ENCODE measurements around the gene PTPN3.

The PTPN3 gene

GRCh38 chr9:109475526-109475925, 22.6 kb downstream of the PTPN3 start:
- no peak for DNase-seq

- no peak for DNase-seq
Observed at GRCh38 chr9:109474944-109475343, 23.2 kb downstream of the PTPN3 start.

DNA sequence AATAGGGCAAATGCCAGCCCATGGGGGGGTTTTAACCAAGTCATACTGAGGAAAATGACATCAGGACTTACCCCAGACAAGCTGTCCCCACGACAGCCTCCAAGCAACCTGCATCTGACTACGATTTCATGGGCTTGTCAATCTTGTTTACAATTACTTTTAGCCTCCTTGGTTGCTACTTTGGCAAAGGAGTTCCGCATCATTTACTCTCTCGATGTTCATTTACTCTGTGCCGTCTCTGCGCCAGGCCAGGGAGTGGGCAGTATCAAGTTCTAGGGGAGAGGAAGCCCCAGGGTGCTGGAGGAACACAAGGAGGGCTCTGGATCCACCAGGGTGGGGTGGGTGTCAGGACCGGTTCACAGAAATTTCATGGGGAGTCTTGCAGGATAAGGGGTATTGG, 23.9 kb downstream of the PTPN3 start:
- DNase-seq = no peak

- DNase-seq = no peak
Observed at GRCh38 chr9:109473329-109473728, 24.8 kb downstream of the PTPN3 start.

DNA sequence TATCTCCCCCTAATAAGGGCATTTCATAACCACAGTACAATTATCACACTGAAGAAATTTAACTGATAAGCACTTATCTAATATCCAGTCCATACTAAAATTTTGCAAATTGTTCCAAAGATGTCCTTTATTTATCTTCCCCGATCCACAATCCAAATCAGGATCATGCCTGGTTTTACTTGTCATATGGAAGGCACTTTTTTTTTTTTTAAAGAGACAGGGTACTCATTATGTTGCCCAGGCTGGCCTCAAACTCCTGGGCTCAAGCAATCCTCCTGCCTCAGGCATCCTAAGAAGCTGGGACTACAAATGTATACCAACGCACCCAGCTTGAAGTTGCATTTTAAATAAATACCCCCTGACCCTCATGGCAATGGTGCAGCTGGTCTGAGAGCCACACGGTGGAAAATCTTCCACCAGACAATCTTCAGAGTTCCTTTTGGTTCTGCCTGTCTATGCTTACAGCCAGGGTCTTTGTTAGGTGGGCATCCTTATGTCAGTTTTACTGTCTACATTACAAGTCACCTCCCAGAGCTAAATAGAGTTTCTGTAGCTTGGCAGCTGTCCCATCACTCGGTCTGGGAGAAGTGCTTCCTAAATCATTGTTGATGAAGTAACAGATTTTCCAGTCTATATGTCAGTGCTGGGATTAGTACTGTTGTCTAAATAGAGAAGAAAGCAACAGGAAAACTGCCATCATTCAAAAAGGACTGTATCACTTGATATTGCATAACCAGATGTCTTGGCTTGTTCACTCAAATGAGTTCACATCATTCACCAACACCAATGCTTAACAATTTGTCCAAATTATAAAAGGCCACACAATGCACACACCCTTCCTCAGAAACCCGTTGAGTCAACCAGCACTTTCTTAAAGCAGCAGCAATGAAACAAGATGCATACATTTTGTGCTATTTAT, 26.4 kb downstream of the PTPN3 start:
- no peak for DNase-seq

DNA sequence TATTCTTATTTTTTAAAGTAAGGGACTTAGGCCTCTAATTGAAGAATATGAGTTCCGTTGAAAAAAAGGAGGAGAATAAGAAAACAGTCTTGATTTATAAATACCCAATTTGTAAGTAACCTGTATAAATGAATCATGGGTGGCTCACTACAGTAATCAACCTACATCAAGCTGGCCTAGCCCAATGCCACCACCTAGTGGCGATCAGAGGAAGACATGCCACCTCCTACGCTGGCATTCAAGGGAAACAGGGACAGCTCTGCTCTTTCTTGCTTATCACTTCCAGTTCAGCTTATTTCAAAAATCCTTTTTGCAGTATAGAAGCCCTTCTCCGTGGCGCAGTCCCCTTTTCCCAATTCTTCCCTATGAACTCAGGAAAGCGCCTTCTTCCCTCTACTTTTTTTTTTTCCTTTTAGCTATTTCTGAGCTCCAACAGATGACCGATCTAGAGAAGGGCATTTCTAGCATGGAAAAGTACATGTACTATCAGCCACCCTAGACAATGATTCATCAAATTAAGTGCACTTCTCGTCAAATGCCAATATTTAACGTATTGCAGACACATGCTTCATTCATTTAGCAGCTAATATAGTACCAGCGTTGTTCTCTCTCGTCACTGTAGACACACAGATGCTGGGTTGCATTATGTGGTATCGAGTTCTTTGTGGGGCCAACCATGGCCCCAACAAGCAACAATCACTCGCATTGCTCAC, 28.3 kb downstream of the PTPN3 start:
- peak; percentile 45 for DNase-seq

DNA sequence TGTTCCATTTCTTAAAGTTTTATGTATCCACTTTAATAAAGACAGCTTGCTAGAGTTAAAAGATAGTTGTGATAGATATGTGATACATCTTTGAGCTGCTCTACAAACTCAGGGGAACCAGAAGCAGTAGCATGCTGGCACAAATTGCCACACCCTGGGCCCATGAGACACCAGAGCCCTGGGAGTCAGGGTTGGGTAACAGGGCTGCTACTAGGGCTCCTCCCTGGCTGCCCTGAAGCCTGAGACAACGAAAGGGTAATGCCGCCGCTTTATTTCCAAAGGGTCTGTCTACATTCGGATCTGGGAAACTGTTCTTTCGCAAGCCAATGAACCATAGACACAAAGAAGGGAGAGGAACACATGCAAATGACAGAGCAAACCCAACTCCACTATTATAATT, 29.2 kb downstream of the PTPN3 start:
- no peak for DNase-seq

DNA sequence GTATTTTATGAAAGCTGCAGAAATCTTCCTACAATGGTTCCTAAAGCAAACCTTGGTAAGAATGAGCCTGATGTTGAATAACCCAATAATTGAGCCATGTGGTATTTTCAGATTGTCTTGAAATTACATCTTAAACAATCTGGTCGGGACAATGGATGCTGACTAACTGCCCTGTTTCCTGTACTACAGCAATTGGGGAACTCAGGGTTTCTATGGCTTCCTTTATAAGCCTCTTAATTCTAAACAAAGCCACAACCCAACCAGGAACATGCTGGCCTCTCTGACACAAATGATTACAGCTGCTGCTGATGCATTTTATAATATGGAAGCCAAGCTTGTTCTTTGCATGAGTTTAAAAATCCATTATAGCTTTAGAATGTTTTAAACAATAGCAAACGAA, 30.2 kb downstream of the PTPN3 start:
- DNase-seq = no peak

- no peak for DNase-seq
Observed at GRCh38 chr9:109466623-109467590, 31.2 kb downstream of the PTPN3 start.

DNA sequence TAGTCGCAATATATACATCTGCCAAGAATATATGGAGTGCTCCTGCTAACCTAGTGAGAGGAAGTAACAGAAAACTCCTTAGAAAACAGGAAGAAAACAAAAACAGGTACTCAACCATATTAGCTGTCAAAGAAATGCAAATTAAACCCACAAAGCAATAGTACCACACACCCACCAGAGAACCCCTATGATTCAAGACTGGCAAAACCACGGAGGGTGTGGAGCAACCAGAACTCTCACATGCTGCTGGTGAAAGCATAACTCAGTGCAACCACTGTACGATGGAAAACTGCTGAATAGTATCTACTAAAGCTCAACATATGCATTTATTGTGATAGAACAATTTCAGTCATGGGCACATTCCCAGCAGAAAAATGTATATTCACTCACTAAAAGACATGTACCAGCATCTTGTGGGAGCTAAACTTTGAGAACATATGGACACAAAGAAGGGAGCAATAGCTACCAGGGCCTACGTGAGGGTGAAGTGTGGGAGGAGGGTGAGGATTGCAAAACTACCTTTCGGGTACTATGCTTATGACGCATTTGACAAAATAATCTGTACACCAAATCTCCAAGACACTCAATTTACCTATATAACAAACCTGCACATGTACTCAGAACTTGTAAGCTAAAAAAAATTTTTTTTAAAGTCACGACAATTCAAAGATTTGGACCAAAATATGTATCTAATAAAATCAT, 34.0 kb downstream of the PTPN3 start:
- DNase-seq = no peak

DNA sequence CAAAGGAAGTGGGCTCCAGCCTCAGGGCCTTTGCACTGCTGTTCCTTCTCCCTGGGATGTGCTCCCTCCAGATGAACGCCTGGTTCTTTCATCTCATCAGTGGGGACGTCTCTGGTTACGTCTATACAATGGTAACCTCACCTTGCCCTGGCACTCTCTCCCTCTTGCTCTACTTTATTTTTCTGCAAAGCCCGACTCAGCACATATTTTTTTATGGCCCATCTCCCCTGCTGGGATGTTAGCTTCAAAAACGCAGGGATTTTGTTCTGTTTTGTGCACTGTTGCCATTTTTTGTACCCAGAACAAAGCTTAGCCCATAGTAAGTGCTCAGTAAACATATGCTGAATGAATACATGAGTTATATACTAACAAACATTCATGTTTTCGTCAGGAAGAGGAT, 37.5 kb downstream of the PTPN3 start:
- no peak for DNase-seq

DNA sequence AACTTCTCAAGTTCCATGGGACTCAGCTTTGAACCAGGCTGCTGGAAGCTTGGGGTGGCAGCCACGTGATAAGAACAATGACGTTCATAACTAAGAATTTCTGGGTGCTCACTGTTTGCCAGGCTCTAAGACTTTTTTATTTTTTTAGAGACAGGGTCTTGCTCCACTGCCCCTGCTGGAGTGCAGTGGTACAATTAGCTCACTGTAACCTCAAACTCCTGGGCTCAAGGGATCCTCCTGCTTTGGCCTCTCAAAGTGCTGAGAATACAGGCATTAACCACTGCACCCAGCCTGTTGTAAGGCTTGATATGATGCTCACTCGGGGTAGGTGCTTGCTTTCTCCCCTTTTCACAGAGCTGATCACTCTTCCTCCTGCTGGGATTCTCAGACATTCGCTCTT, 38.7 kb downstream of the PTPN3 start:
- DNase-seq = no peak

DNA sequence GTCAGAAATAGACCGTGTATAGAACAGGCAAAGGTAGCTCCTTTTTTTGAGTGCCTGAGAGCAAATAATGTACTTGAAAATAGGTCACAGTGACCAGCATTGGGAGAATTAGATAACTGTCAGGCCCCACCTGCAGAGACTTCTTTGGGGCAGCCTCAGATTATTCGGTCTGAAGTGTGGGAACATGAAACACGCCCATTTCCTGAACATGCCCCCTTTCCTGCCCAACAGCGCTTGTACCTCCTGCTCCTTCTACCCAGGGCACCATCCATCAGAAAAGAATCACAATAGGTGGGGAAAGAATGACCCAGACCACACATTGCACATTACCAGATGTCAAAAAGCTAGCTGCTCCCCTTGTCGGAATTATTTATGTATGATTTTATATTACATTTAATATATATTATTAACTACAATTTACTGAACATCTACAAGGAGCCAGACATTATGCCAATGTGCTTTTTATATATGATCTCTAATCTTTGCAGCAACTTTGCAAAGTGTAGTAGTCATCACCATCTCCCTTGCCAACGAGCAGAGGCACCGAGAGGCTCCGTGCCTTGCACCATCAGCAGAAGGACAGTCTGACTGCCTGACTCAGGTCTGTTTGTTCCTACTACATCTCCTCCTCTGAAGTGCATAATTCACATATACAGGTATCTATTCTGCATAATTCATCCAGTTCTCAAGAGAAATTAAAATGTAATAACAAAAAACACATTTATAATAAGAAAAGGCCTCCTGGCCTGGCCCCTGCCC, 39.5 kb downstream of the PTPN3 start:
- no peak for DNase-seq

GRCh38 chr9:109456811-109457210, 41.3 kb downstream of the PTPN3 start:
- no peak for DNase-seq

GRCh38 chr9:109455861-109456260, 42.2 kb downstream of the PTPN3 start:
- DNase-seq = no peak

DNA sequence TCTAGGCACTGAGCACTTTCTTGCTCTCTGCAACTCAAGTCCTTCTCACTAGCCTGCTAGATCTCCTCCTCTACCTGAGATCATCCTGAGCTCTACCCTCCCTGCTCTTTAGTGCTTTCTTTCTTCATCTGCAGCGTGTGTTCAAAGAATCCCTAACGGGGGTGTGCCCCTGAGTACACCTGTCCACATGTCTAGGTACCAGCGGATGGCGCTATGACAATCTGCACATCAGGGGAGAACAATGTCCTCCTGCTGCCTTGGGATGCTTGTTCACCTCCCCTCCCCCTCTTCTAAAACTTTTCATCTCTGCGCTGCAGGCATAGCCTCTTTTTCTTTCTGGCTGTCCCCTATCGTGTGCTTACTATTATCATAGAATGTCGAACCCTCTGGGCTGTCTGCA, 42.7 kb downstream of the PTPN3 start:
- no peak for DNase-seq

GRCh38 chr9:109454601-109455155, 43.4 kb downstream of the PTPN3 start:
- no peak for DNase-seq

DNA sequence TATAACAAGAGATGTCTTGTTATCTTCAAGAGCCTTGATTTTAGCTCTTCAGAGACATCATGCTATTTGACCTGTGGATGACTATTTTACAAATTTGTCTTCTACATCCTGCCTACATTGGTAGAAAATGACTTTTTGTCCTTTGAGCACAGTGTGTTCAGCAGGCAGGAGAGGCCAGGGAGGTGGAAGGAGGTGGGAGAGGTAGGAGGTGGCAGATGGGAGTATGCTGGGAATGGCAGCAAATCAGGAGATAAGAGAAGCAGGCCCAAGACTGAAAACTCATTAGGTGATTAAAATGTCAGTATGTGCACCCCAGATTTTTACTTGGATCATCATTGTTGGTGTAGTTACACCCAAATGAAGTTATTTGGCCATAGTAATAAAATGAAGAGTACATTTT, 44.1 kb downstream of the PTPN3 start:
- DNase-seq = no peak

- no peak for DNase-seq
Observed at GRCh38 chr9:109453210-109453842, 44.8 kb downstream of the PTPN3 start.

GRCh38 chr9:109452761-109453160, 45.3 kb downstream of the PTPN3 start:
- DNase-seq = no peak

Data from stimulated activated naive CD4-positive, alpha-beta T cell treated with Interleukin-2 at 50 U/mL for 16 hours (primary cell).